GM19240 (cell line): Measurements from ENCODE around the gene CUL3.

Source experiments
- DNase-seq: peaks from one replicate; pipeline ENCODE4 v3.0.0; 2011; ENCODE audit warnings: low spot score; ENCODE audit not compliant: insufficient read length

Gene CUL3

DNA sequence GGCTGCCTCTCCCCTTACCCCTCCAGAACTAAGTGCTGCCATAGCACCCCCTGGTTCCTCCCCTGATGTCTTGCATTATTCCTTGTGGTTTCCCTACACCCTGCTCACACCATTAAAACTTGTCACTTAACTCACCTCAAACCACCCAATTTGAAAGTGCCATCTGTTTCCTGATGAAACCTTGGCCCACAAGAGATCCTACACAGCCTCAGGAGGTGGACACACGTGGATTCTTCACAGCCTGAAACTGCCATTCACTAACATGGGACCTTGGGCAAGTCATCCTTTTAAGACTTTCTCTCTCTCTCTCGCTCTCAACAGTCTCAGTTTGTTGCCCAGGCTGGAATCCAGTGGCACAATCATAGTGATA lies 155.7 kb downstream of the CUL3 start:
- no peak for DNase-seq

GRCh38 chr2:224428787-224429440 lies 156.2 kb downstream of the CUL3 start:
- DNase-seq, result no peak

GRCh38 chr2:224427471-224427870 lies 157.7 kb downstream of the CUL3 start:
- DNase-seq, result no peak

DNA sequence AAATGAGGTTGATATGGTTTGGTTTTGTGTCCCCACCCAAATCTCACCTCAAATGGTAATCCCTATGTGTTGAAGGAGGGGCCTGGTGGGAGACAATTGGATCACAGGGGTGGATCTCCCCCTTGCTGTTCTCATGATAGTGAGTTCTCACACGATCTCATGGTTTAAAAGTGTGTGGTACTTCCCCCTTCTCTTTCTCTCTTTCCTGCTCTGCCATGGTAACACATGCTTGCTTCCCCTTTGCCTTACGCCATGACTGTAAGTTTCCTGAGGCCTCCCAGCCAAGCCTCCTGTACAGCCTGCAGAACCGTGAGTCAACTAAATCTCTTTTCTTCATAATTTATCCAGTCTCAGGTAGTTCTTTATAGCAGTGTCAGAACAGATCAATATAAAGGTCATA lies 158.5 kb downstream of the CUL3 start:
- DNase-seq, result no peak

DNA sequence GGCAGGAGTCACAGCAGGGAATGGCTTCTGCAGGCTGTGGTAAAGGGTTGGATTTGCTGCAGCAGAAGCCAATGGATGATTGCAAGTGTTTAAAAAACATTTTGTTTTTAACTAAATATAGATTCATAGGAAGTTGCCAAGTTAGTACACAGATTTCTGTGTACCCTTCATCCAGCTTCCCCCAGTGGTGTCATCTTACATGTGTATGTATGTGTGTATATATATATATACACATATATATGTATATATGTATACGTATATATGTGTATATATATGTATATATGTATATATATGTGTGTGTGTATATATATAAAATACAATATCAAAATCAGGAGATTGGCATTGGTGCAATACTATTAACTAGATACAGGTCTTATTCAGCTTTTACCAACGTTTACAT lies 164.1 kb downstream of the CUL3 start:
- no peak for DNase-seq
